HepG2 (cell line): Measurements from ENCODE around the gene TUBA1C. TPM values are rescaled to one million over a fixed set of nuclear protein-coding genes. Genes with fewer than 3 reads are reported as not detected.

Experiments used
- ATAC-seq: fragments of 200-7000 bp; cut with Tn5 transposase; 3 replicates; pipeline ENCODE4 v1.9.1; 2020; ENCODE audit warnings: mild to moderate bottlenecking, moderate library complexity
- BruUV-seq: library from RNA; stranded (reverse); fragments of 400-500 nt; replicated peaks from 2 replicates; lab custom pipeline; 2021; lab: Mats Ljungman, UMichigan
- CTCF ChIA-PET: fragments of 300-600 bp; formaldehyde crosslinking; extraction: SDS; loops from one replicate; lab custom pipeline; 2021; ENCODE audit warnings: low total read pairs, inconsistent platforms, low intra/inter-chr PET ratio; lab: Yijun Ruan, JAX
- POLR2A ChIA-PET: fragments of 350-600 bp; sonication (Branson Sonifier 250); formaldehyde crosslinking; loops from one replicate; lab custom pipeline; 2020; ENCODE audit warnings: antibody characterized with exemption, inconsistent platforms; lab: Yijun Ruan, JAX
- DNase-seq: peaks from one replicate; pipeline ENCODE4 v3.0.0-alpha.2; 2015; ENCODE audit warnings: low spot score
- FAIRE-seq: peaks from 3 replicates; lab custom pipeline; 2011; peaks lifted over from hg19 to GRCh38; lab: Jason Lieb, UNC
- H2AFZ ChIP-seq: one replicate; pipeline ENCODE4 v1.6.1; 2011; ENCODE audit warnings: low read length, inconsistent platforms
- H3K27ac ChIP-seq: fragments of 300-600 bp; 3 replicates; pipeline ENCODE4 v1.8.0; 2011; ENCODE audit warnings: mixed run types, mild to moderate bottlenecking, mixed read lengths, low read length, inconsistent platforms; ENCODE audit not compliant: insufficient read depth; ENCODE audit errors: extremely low read length
- H3K27me3 ChIP-seq, 2 experiments: fragments of 200-600 bp in 1 of 2; 2 replicates in 1 of 2; 3 replicates in 1 of 2; pipeline versions ENCODE4 v1.6.0 to v1.8.0; 2011; ENCODE audit warnings: low read length in 2 of 2, mild to moderate bottlenecking in 2 of 2, moderate library complexity in 2 of 2, inconsistent platforms in 1 of 2; ENCODE audit not compliant: insufficient read depth in 2 of 2, control insufficient read depth in 1 of 2
- H3K36me3 ChIP-seq, 2 experiments: fragments of 200-600 bp in 1 of 2; replicated peaks in 1 of 2; 2 replicates in 1 of 2; 3 replicates in 1 of 2; pipeline versions ENCODE4 v1.5.1 to v1.8.0; 2011; ENCODE audit warnings: low read length in 2 of 2, inconsistent platforms in 1 of 2; ENCODE audit not compliant: insufficient read depth in 2 of 2, control insufficient read depth in 1 of 2
- H3K4me1 ChIP-seq: 2 replicates; pipeline ENCODE4 v1.5.1; 2012; ENCODE audit warnings: low read length, inconsistent platforms; ENCODE audit not compliant: insufficient read depth
- H3K4me2 ChIP-seq: 2 replicates; pipeline ENCODE4 v1.6.0; 2011; ENCODE audit warnings: low read depth, low read length, inconsistent platforms
- H3K4me3 ChIP-seq, 3 experiments: fragments of 200-600 bp in 1 of 3; sonication (generic), shearing (Covaris generic) in 1 of 3; replicated peaks in 1 of 3; 2 replicates each; pipeline ENCODE4 v1.5.1; 2011 to 2016; ENCODE audit warnings: low read length in 3 of 3, inconsistent platforms in 2 of 3, low read depth in 2 of 3, mild to moderate bottlenecking in 2 of 3, control low read depth in 1 of 3, mixed read lengths in 1 of 3; ENCODE audit not compliant: insufficient read depth in 1 of 3
- H3K79me2 ChIP-seq: one replicate; pipeline ENCODE4 v1.6.1; 2011; ENCODE audit warnings: low read length, inconsistent platforms; ENCODE audit not compliant: insufficient read depth
- H3K9ac ChIP-seq: 2 replicates; pipeline ENCODE4 v1.6.0; 2011; ENCODE audit warnings: mild to moderate bottlenecking, low read depth, low read length, inconsistent platforms; ENCODE audit not compliant: insufficient read depth
- H3K9me3 ChIP-seq: 2 replicates; pipeline ENCODE4 v1.5.1; 2012; ENCODE audit warnings: mild to moderate bottlenecking, low read length
- H4K20me1 ChIP-seq: 2 replicates; pipeline ENCODE4 v1.6.0; 2011; ENCODE audit warnings: inconsistent platforms, mild to moderate bottlenecking, low read length, moderate library complexity; ENCODE audit not compliant: insufficient read depth
- ARID5B ChIP-seq: IDR thresholded peaks from 2 replicates; pipeline ENCODE4 v1.4.0; 2020; ENCODE audit warnings: mild to moderate bottlenecking, missing genetic modification reagents
- MAFF ChIP-seq: IDR thresholded peaks from 2 replicates; pipeline ENCODE4 v1.6.1; 2011; ENCODE audit warnings: low read depth, low read length, improper control_type of control experiment
- SRF ChIP-seq: IDR thresholded peaks from 2 replicates; pipeline ENCODE4 v1.6.1; 2011; ENCODE audit warnings: mild to moderate bottlenecking, low read depth, low read length, moderate library complexity
- THAP9 ChIP-seq: sonication (generic); formaldehyde crosslinking; IDR thresholded peaks from 2 replicates; pipeline ENCODE4; 2020; ENCODE audit warnings: missing genetic modification reagents, mild to moderate bottlenecking, borderline replicate concordance
- ZNF580 ChIP-seq: IDR thresholded peaks from 2 replicates; pipeline ENCODE4 v1.6.1; 2016; ENCODE audit warnings: low read depth, borderline replicate concordance
- ZNF672 ChIP-seq: sonication (generic); formaldehyde crosslinking; IDR thresholded peaks from 2 replicates; pipeline ENCODE4 v1.8.1; 2022; ENCODE audit warnings: missing genetic modification reagents
- WGBS: methylation state at CpG from one replicate; pipeline ENCODE4 v1.1.6; 2017; ENCODE audit warnings: low lambda C conversion rate; 5-methylcytosine and 5-hydroxymethylcytosine counted together
- in situ Hi-C: cut with HindIII; loops from 2 replicates; pipeline ENCODE4 v1.10.0; 2017; ENCODE audit warnings: low pct_unique_long_range_greater_than_20kb; ENCODE audit not compliant: extremely low pct_ligation_motif_present
- intact Hi-C: fragments of 100-400 bp; cut with micrococcal nuclease; formaldehyde crosslinking; loops from one replicate; pipeline ENCODE4 v1.10.0; 2022; ENCODE audit not compliant: unreplicated experiment
- polyA plus RNA-seq, 8 experiments: library from polyadenylated mRNA; depleted of rRNA in 3 of 8; stranded (reverse) in 7 of 8; unstranded in 1 of 8; fragments of >200 nt; fragmentation: Illumina TruSeq in 4 of 8; extraction: Trizol in 4 of 8; gene quantifications; 2 replicates each; pipeline versions ENCODE4 v1.2.1 to v1.2.3, GENCODE V29; 2011 to 2016; ENCODE audit warnings: low read depth in 4 of 8, missing spikeins in 1 of 8, mixed read lengths in 1 of 8; ENCODE audit not compliant: insufficient read depth in 1 of 8
- total RNA-seq, 5 experiments: library from RNA; depleted of rRNA; stranded (reverse); fragments of >200 nt; fragmentation: Illumina TruSeq; extraction: Trizol; gene quantifications; 2 replicates each; pipeline ENCODE4 v1.2.3, GENCODE V29; 2016; ENCODE audit warnings: low read depth in 1 of 5

TUBA1C gene
- total and polyA plus RNA-seq, 2 of the 13 experiments (the other 11 are each of a cell fraction or from before 2014, with no cell fraction given), result 693 to 1,075 TPM

GRCh38 chr12:49244176-49244575, 20.7 kb upstream of the TUBA1C start:
- no peaks in the 10 kb centered on the region for H3K79me2 ChIP-seq
- CTCF ChIA-PET, result no interaction called here
- no peak for TF ChIP-seq SRF
- TF ChIP-seq, all 625 proteins: peak for 0

GRCh38 chr12:49251357-49251756, 13.5 kb upstream of the TUBA1C start:
- TF ChIP-seq ZNF672 (no peak), ZNF580 (CRISPR knock-in tag) (no peak), THAP9 (CRISPR knock-in tag) (no peak), ARID5B (CRISPR knock-in tag) (no peak), MAFF (no peak)
- H3K4me1 ChIP-seq, result peaks cover 29% of the 10 kb centered on the region
- H3K79me2 ChIP-seq, result no peaks in the 10 kb centered on the region
- ChIA-PET POLR2A (no interaction called here), CTCF (no interaction called here)
- no peak overlapping the region for H3K9ac ChIP-seq
- WGBS, result 59% methylated on average over 5 of the region's 5 CpGs
- H4K20me1 ChIP-seq, result no peaks in the 10 kb centered on the region
- no peak for DNase-seq
- BruUV-seq, result no TSS peak
- no peak overlapping the region for H3K4me3 ChIP-seq
- H3K27me3 ChIP-seq, result no peaks in the 10 kb centered on the region
- intact Hi-C loops (no loop called here), in situ Hi-C loops (no loop called here)
- H3K27ac ChIP-seq, result no peak overlapping the region
- FAIRE-seq, result no peak
- H3K4me2 ChIP-seq, result no peak overlapping the region
- H2AFZ ChIP-seq, result no peak overlapping the region
- no peaks in the 10 kb centered on the region for H3K36me3 ChIP-seq
- H3K9me3 ChIP-seq, result no peaks in the 10 kb centered on the region
- ATAC-seq, result no peak

More at GRCh38 chr12:49244176-49244575, 20.7 kb upstream of the TUBA1C start:
- Histone ChIP-seq H3K4me1 (peaks cover 24% of the 10 kb centered on the region), H3K9ac (no peak overlapping the region), H2AFZ (no peak overlapping the region), H3K27me3 (no peaks in the 10 kb centered on the region; a peak in 1 of 5 replicates), H3K36me3 (no peaks in the 10 kb centered on the region), H3K27ac (no peak overlapping the region), H3K4me3 (no peak overlapping the region), H4K20me1 (no peaks in the 10 kb centered on the region), H3K4me2 (no peak overlapping the region), H3K9me3 (no peaks in the 10 kb centered on the region)
- intact Hi-C loops, result no loop called here
- in situ Hi-C loops, result no loop called here
- no peak for DNase-seq
- no peak for ATAC-seq
- 66% methylated on average over 2 of the region's 2 CpGs for WGBS
- FAIRE-seq, result no peak
- POLR2A ChIA-PET, result interaction anchor here (1.1 to 1.4 kb wide), 2 partner anchors 21 to 113 kb away, joined by 3 read pairs; partner anchors contain the start of gene TUBA1B
- no TSS peak for BruUV-seq
